ENCODE data around the gene OASL.

- no peak for TF ChIP-seq CTCF (IDR thresholded peaks at IDR 0.05)
- no peak for TF ChIP-seq POLR2A (IDR thresholded peaks at IDR 0.05)
These were observed 38.5 kb downstream of the OASL start for GRCh38 chr12:121000530-121000929.
